COLO668 (cell line): ENCODE measurements around the gene CABP1.
"Not testable (repeated sequence)": the region's sequence is repeated elsewhere in the genome, so short reads cannot be mapped to it uniquely, and the experiment has no call there.

Experiments used
- DNase-seq: peaks from one replicate; lab custom pipeline; 2025; ENCODE audit not compliant: unreplicated experiment; lab: John Stamatoyannopoulos, UW

Gene CABP1

DNA sequence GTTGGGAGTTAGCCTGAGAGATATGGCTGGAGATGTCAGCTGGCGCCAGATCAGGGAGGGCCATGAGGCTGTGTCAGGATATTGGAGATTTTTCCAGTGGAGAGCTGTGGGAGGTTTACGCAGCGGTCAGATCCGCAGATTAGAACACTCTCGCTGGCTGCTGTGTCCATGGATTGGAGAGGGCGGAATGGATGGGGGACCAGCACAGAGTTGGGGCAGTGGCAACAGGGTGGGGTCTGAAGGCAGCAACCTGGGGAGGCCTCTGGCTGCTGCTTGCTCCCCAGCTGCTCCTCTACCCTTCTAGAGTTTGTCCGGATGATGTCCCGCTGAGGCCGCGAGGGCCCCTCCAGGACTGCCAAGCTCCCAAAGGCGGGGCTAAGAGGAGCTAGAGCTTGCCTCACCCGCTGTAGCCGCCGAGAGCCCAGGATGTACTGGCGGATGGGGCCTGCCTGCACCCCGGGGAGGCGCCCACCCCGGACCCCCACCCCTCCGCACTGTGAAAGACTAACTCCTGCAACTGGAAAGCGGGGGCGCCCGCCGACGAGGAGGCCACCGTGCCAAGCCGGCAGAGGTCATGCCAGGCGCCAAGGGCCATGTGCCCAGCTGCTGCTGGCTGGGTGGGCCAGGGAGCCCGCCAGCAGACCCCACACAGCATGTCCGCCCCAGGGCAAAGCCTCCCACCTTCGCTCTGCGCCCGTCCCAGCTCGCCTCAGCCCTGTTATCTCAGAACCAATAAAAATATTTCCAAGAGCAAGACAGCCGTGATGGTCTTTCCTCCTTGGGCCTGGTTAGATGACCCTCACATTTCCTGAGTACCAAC is 26.4 kb downstream of the CABP1 start:
- DNase-seq: no peak

DNA sequence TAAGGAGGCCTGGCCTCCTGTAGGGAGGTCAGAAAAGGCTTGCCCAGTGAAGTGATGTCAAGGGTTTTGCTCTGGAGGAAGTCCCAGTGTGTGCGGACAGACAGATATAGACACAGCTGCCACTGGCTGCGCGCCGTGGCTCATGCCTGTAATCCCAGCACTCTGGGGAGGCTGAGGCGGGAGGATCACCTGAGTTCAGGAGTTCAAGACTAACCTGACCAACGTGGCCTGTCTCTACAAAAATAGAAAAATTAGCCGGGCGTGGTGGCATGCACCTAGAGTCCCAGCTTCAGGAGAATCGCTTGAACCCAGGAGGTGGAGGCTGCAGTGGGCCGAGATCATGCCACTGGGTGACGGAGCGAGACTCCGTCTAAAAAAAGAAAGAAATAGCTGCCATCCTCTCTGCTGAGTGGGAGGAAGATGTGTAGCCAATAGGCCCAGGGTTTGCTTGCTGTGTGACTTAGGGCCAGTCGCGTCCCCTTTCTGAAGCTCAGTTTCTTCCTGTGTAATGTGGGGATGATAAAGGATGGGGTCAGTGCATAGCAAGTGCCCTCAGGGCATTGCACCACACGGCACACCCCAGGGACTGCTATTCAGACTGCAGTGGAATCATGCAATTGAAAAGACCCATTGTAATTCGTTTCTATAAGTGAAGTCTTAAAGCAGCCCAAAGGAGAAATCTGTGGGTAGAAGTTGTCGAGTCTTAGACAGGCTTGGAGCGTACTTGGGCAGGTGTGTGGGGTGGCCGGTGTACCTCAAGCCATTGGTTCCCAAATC is 27.9 kb downstream of the CABP1 start:
- DNase-seq: no peak

DNA sequence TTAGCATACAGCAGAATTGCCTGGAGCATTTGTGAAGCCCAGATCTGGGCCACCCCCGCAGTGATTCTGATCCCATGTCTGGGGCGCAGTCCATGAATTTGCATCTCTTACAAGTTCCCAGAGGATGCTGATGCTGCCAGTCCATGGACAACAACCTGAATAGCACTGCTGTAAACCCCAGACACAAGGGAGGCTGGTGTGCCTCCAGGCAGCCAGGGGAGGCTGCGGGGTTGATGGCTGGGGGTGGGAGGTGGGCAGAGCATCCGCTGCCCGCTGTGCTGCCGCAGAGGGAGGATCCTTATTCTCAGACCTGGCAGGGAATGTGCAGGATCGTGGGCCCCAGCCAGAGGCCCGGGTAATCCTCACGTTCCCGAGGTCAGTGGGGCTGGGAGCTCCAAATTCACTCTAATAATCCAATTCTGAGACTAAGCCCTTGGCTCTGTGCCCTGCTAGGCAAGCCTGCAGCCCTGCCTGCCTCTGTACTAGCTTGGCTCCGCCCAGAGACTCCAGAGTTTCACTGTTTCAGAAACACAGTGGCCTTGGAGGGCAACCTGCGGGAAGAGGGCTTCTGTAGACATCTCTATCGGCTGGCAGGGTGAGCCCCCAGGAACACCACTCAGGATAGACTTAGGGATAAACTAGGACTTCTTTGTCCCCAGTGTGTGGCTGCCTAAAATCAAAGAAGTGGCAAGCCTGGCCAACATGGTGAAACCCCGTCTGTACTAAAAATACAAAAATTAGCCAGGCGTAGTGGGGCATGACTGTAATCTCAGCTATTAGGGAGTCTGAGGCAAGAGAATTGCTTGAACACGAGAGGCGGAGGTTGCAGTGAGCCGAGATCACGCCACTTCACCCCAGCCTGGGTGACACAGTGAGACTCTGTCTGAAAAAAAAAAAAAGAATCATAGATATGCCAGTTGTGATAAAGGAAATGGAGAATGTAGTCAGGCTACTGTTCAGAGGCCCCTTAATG is 28.7 kb downstream of the CABP1 start:
- DNase-seq: no peak

DNA sequence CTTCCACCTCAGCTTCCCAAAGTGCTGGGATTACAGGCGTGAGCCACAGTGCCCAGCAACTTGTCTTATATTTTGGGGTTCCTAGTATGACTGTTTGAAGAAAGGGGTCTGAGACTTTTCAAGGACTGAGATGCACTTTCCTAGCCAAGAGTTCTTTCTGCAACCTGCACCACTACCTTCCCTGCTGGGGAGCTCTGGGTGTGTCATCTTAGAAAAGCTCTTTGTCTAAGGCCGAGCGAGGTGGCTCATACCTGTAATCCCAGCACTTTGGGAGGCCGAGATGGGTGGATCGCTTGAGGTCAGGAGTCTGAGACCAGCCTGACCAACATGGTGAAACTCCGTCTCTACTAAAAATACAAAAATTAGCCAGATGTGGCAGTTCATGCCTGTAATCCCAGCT is 29.8 kb downstream of the CABP1 start:
- DNase-seq: not testable (repeated sequence)

DNA sequence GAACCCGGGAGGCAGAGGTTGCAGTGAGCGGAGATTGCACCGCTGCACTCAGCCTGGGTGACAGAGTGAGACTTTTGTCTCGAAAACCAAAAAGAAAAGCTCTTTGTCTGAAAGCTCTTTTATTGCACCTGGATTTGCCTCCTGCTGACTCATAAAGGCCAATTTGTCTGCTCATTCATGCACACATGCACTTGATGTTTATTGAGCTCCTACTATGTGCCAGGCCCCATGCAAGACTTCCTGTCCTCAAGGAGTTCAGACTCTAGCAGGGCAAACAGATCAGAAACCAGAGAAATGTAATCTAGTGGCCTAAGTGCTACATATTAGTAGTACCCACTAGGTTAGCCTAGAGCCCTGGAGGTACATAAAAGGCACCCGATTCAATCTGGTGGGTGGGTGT is 30.2 kb downstream of the CABP1 start:
- no peak for DNase-seq

DNA sequence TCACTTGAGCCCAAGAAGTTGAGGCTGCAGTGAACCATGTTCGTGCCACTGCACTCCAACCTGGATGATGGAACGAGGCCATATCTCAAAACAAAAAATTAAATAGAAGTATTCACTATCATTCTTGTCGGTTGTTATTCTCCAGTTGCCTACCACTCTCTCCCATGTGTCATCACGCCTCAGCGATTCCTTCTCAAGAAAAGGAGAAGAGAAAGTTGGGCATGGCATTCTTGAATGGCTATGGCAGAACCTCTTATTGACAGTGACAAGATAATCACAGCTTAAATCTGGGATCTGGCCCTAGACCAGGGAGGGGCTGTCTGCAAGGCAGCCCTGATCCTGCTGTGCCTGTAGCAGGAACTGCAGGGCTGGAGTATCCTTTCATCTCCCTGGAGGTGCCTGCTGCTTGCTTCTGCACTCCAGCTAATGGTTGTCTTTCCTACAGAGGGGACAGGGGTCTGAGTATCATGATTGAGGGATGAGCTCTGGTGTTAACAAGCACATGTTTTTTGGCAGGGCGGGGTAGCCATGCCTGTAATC is 33.7 kb downstream of the CABP1 start:
- DNase-seq: no peak

DNA sequence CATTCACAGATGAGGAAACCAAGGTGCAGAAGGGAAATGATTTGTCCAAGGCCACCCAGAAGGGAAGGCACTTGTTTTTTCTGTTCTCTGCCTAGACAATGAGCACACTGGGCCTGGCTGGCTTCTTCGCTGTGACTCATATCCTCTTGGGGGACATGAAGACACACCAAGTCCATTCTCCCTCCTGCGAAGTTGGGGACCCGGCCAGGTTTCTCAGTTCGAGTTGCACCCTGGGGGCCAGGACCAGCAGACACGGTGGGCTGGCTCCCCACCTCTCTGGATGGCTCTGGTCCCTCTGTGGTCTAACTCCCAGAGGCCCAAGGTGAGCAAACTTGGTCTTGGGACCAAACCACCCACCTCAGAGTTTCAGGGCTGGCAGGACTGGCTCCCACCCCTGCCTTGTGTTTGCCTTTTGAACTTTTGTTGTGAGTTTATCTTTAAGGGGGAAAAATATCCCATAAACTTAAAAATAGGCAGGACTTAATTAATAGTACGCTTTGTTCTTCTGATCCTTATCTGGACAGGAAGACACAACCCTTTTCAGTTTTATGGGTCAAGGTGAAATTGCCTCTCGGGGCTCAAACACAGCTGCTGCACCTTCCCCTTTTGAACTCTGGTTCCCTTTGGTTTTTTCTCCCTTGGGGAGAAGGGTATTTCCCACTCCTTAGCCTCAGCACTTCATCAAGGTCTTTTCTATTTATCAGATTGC is 37.5 kb downstream of the CABP1 start:
- no peak for DNase-seq

DNA sequence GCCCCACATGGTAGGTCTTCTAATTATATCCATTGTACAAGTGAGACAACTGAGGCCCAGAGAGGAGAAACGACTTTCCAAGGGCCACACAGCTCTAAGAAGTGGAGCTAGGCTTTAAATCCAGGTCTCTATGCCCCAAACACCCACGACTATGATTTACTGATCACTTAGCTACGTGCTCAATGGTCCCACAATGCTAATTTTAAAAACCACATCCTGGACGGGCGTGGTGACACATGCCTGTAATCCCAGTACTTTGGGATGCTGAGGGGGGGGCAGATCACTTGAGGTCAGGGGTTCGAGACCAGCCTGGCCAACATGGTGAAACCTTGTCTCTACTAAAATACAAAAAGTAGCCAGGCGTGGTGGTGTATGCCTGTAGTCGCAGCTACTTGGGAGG is 38.1 kb downstream of the CABP1 start:
- DNase-seq: no peak

DNA sequence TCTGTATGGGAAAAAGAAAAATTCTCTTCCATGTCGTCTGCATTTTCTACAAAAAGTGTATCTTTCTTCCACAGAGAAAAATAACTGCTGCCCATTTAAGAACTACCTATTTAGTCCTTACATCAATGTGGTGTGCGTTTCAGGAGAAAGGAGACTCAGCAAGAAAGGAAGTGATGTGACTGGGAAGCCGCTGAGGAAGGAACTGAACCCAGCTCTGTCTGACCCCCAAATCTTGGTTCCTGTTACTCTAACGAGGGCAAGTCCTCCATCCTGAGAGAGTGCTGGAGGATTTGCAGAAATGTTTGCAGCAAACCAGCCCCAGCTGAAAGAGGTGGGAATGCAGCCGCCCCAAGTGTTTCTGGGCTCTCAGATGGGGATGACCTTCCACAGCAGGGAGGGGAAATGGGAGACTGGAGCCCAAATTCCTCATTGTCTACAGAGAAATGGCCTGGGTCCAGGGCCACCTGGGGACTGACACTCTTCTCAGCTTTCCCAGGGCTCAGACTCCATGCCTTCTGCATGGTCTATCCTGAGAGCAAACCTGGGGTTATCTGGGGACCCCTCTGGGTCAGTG is 39.8 kb downstream of the CABP1 start:
- DNase-seq: no peak

DNA sequence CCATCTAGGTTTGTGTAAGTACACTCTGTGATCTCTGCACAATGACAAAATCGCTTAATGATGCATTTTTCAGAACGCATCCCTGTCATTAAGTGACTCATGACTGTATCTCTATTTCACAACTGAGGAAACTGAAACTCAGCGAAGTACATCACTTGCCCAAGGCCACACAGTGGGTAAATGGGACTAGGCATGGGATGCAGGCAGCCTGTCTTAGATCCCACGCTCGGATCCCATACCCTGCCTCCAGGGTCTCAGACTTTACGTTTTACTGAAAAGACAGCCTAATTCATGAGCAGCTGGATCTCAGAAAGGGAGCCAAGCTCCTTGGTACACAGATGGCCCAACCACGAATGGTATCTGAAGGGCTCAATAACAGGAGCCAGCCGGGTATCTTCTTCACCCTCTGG is 44.1 kb downstream of the CABP1 start:
- no peak for DNase-seq

DNA sequence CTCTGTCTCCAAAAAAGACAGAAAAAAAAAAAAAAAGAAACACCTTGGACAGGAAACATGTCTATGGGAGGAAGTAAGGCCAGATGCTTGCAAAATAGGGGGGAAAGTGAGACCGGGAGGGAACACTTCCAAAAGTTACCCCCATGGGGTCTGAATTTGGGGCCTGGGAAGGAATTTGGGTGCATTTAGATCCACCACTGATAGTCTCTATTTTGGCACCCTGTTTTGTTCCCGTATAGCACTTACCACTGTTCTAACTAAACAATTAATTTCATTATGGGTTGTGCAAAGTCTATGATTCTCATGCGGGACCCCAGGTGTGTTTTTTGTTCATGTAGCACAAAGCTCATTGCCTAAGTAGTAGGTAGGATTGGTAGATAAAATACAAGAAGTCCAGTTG is 45.1 kb downstream of the CABP1 start:
- no peak for DNase-seq

DNA sequence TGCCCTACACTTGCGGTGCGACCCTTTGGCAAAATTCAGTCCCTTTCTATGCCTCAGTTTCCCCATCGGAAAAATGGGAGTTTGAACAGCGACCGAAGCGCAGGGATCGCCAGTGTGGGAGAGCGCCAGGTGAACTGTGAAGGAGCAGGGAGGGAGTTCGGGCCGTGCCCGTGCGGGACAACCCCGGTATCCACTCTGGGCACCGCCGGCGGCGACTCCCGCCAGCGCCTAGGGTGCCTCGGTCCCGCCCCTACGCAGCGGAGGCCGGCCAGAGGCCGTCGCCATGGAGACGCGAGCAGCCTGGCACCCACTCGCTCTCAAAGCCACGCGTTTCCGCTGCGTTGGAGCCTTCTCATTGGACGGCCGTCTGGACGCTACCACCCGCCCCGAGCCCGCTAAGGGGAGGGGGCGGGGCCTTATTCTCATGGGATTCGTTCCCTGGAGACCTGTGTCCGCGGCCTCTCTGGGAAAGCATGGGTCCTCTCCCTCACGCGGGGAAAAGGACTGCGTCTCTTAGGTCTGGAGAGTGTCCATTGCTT is 45.8 kb downstream of the CABP1 start:
- DNase-seq: peak; percentile 100

DNA sequence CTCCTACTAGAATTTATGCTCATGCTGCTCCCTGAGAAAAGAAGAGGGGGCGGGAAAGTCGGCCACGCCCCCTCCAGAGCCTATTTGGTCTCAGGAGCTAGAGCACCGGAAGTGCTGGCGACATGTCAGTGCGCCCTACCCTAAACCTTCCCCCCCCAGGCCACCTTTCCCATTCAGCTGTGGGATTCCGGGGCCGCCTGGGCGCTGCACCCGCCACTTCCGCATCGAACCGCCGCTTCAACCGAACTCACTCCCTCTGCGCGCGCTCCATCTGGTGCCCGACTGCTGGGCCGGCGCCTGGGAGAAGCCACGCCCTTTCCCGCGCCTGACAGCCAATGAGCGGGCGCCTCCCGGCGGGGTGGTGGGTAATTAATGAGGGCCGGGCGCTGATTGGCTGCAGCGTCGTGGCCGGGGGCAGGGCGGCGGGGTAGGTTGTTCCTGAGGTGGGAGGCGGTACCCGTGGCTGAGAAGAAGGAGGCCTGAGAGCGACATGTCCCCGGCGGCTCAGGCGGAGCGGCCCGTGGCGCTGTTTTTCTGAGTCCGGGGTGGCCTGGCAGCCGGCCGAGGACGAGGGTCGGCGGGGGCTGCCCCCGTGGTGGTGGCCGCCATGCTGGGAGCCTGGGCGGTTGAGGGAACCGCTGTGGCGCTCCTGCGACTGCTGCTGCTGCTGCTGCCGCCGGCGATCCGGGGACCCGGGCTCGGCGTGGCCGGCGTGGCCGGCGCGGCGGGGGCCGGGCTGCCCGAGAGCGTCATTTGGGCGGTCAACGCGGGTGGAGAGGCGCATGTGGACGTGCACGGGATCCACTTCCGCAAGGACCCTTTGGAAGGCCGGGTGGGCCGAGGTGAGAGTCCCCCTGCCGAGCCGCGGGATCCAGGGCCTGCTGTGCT is 46.5 kb downstream of the CABP1 start, which contains the start of gene MLEC:
Gene MLEC, plus strand, starts transcription at position 460 of the 888 bp plus-strand sequence. Its CDS starts 148 bp downstream, at position 608.
- peak; percentile 99 for DNase-seq

DNA sequence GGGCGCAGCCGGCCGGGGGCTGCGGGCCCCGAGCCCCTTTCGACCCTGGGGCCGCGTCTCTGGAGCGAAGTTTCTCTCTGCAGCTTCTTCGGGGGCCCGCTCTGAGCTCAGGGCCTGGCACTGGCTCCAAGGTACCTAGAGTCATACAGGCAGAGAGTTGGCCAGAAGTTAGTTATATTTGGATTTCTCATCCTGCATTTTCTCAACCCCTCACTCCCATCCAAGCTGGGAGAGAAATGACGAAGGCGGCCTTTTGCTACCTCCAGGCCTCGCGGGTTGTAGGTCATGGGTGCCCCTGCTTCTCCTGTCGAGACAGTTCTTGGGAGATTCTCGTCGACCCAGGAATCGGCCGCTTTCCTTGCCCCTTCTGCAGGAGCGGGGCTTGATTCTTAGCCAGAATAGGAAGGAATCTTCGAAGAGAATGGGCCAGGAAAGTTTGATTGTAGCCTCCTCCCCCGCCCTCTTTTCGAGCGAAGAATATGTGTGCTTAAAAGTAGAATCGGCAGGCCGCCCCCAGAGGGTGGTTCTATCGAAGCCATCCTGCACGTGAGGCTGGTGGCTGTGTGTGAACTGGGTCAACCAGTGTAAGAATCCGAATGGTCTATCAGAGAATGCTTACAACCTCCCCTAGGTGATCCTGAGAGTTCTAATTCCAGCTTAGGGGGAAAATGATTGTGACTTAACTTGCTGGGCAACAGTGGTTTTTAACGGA is 47.3 kb downstream of the CABP1 start:
- DNase-seq: peak; percentile 19

DNA sequence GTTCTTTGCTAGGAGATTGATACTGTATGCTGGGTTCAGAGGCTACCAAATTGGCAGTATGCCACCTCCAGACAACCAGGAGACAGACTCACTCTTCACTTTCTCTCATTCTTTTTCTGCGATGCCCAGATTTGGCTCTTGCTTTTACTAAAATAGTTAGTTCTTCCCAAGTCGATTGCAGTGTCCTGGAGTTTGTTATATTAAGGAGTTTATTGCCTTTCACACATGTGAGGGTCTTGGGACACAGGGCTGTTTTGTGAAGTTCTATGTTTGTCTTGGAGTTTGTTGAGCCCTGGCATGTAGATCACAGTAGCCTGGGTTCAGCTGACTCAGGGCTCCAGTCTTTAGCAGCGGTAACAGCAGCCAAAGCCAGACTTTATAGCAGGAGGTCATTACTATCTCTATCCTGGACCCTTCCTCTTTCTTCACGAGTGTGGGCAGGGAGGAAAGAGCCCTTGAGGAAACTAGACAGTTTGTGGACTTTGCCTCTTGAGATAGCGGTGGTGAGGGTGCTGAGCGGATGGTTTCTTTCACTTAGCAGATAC is 48.2 kb downstream of the CABP1 start:
- DNase-seq: peak; percentile 14

DNA sequence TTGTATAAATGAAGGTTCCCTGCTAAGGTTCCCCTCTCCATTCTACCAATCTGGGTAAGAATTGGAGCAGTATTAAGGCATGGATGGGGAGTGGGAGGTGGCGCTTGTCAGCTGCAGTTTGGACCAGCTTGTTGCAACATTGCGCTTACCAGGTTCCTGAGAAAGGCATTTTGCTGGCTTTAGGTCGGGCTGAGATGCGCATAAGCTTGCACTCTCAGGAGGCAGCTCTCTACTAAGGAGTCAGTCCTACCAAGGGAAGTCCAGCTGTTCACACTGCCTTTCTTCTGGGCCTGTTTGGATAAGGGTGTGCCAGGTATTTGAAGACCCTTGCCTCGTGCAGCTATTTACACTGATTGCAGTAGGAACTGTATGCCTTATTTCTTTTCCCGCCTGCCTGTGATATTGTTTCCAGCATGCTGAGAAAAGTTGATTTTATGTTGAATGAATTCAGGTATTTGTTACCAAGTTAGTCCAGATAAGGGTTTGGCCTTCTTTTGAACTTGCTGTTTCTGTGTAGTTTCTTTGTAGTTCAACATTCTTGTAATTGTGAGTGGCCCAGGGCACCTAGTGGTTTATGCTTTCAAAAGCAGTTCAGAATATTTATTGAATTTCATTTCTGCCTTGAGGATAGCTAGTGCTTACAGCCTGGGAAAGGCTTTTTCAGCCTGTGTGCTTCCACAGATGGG is 49.1 kb downstream of the CABP1 start:
- DNase-seq: no peak

DNA sequence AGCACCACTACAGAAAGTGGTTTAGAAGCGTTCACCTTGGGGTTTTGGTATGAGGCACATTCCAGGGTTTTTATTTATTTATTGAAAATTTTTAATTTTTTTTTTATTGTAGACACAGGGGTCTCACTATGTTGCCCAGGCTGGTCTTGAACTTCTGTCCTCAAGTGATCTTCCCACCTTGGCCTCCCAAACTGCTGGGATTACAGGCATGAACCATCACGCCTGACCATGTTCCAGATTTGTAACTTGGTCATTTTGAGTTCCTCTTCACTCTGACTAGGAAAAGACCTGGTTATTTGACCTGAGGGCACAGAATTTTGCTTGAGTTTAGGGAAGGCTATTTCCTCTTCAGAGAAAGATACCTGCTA is 49.6 kb downstream of the CABP1 start:
- no peak for DNase-seq
